Peyer's patch (tissue), 4 donors: ENCODE results near the gene ZNF740. TPM values are rescaled to one million over a fixed set of nuclear protein-coding genes. Genes with fewer than 3 reads are reported as not detected.

Source experiments
- DNase-seq, 3 donors: peaks; one replicate each; pipeline ENCODE4 v3.0.0-alpha.2; 2017 to 2019
- H3K27ac ChIP-seq, 4 donors: fragments of 200-600 bp; sonication (generic); one replicate each; pipeline ENCODE4 v1.5.1; 2016 to 2019
- H3K27me3 ChIP-seq, 2 donors: fragments of 200-600 bp; sonication (generic); one replicate each; pipeline ENCODE4 v1.5.1; 2019
- H3K36me3 ChIP-seq, 3 donors: fragments of 200-600 bp; sonication (generic); one replicate each; pipeline ENCODE4 v1.5.1; 2016 to 2019
- H3K4me1 ChIP-seq, 4 donors: fragments of 200-600 bp; sonication (generic); one replicate each; pipeline ENCODE4 v1.5.1; 2016 to 2019
- H3K4me3 ChIP-seq, 4 donors: fragments of 200-600 bp; sonication (generic); 1 replicate in 3 of 4; 2 replicates in 1 of 4; pipeline ENCODE4 v1.5.1; 2016 to 2019; ENCODE audit warnings: mild to moderate bottlenecking in 1 of 4
- H3K9me3 ChIP-seq, 4 donors: fragments of 200-600 bp; sonication (generic); one replicate each; pipeline ENCODE4 v1.5.1; 2016 to 2019; ENCODE audit warnings: mild to moderate bottlenecking in 1 of 4
- POLR2A ChIP-seq, 2 donors: fragments of 450-650 bp; IDR thresholded peaks; one replicate each; pipeline ENCODE4 v1.5.1; 2017; ENCODE audit warnings: antibody characterized with exemption in 2 of 2, mild to moderate bottlenecking in 2 of 2, moderate library complexity in 2 of 2
- total RNA-seq, 4 donors: library from RNA; depleted of rRNA; stranded (reverse); fragments of >200 nt; gene quantifications; one replicate each; pipeline ENCODE4 v1.1.0, GENCODE V29; 2016
- TF ChIP-seq, protein P1 (sequence below), 6 experiments: fragments of 450-650 bp in 4 of 6; fragments of 200-600 bp in 2 of 6; sonication (generic) in 1 of 6; IDR thresholded peaks; one replicate each; pipeline ENCODE4 v1.5.1; 2017 to 2019; ENCODE audit warnings: antibody characterized with exemption in 6 of 6, mild to moderate bottlenecking in 3 of 6, moderate library complexity in 1 of 6

ZNF740 gene
- total RNA-seq, 4 donors from 2014 or later = 11.9 to 38.8 (median 23.1) TPM

DNA sequence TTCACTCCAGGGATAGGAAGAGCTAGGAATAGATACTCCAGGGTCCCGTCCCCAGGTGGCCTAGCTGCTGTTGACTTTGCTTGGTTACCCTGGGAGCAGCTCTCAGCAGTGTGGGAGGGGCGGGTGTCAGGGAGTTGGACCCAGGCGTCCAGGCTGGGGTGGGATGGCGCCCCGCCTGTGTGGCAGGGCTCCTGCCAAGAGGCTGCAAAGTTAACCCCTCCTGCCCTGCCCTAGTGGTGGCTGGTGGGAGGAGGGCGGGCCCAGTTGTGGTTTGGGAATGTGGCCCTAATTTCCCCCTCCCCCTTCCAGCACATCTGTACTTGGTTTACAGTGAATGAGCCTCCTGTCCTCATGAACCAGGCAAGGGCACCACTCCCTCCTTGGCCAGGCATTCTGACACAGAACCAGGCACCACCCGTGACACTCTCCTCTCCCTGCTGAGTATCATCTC, 53.2 kb downstream of the ZNF740 start:
- Histone ChIP-seq H3K4me1 (peaks cover 0 to 36% (median 6%) of the 10 kb centered on the region in 4 donors), H3K9me3 (no peaks in the 10 kb centered on the region), H3K36me3 (no peaks in the 10 kb centered on the region), H3K27me3 (no peaks in the 10 kb centered on the region), H3K4me3 (no peak overlapping the region), H3K27ac (peak overlapping the region in 1 of 4 donors; percentile 69)
- no peak for TF ChIP-seq POLR2A (IDR thresholded peaks at IDR 0.05)
- TF ChIP-seq, protein P1, sequence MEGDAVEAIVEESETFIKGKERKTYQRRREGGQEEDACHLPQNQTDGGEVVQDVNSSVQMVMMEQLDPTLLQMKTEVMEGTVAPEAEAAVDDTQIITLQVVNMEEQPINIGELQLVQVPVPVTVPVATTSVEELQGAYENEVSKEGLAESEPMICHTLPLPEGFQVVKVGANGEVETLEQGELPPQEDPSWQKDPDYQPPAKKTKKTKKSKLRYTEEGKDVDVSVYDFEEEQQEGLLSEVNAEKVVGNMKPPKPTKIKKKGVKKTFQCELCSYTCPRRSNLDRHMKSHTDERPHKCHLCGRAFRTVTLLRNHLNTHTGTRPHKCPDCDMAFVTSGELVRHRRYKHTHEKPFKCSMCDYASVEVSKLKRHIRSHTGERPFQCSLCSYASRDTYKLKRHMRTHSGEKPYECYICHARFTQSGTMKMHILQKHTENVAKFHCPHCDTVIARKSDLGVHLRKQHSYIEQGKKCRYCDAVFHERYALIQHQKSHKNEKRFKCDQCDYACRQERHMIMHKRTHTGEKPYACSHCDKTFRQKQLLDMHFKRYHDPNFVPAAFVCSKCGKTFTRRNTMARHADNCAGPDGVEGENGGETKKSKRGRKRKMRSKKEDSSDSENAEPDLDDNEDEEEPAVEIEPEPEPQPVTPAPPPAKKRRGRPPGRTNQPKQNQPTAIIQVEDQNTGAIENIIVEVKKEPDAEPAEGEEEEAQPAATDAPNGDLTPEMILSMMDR (IDR thresholded peaks at IDR 0.05) = no peak
- no peak for DNase-seq

DNA sequence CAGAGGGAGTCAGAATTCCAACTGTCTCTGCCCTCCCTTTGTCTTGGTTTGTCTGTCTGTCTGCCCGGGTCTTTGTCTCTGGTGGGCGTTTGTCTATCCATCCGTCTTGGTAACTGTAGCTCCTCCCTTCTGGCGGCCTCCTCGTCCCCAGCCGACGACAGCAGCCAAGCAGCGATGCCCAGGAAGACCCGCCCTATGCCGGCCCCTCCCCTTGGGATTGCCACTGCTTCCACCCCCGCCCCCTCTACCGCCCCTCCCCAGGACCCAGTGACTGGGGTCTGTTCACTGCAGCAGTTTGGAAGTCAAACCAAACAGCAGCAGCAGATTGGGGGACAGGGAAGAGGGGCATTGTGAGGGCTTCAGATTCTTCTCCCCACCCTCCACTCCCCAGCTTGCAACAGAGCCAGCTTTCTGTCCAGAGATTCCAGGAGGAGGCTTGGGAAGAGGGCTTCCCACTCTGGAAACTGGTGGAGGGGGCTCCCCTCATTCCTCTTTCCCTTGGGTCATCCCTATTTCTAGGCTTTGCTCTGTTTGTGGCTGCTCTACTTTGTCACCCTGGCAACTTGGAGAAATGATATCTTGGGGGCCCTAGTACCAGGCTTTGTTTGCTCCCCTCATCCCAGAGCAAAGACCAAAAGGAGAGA, 53.9 kb downstream of the ZNF740 start:
- Histone ChIP-seq H3K27ac (no peak overlapping the region), H3K4me1 (peaks cover 0 to 36% (median 6%) of the 10 kb centered on the region in 4 donors), H3K9me3 (no peaks in the 10 kb centered on the region), H3K4me3 (no peak overlapping the region), H3K27me3 (no peaks in the 10 kb centered on the region), H3K36me3 (no peaks in the 10 kb centered on the region)
- TF ChIP-seq POLR2A (IDR thresholded peaks at IDR 0.05) = no peak
- TF ChIP-seq, protein P1 (IDR thresholded peaks at IDR 0.05) = no peak
- peak in 1 of 3 donors; percentile 48 for DNase-seq

DNA sequence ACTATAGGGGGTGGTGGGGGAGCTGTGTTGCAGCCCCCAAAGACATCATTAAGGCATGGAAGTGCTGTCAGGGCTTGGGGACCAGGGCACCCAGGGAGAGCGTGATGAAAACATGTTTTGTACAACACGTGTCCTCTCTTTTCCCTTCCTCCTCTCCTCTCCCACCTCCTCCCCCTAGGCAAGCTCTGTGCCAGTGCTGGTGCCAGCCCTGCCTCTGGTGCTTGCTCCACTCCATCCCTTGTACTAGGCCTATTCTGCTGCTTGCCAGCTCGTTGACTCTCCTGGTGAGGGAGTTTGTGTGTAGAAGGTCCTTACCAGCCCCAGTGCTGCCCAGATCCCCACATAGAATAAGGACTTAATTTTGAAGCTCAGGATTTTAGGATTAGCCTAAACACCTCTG, 54.6 kb downstream of the ZNF740 start:
- no peaks in the 10 kb centered on the region for H3K9me3 ChIP-seq
- no peak for TF ChIP-seq POLR2A (IDR thresholded peaks at IDR 0.05)
- TF ChIP-seq, protein P1 (IDR thresholded peaks at IDR 0.05) = no peak

DNA sequence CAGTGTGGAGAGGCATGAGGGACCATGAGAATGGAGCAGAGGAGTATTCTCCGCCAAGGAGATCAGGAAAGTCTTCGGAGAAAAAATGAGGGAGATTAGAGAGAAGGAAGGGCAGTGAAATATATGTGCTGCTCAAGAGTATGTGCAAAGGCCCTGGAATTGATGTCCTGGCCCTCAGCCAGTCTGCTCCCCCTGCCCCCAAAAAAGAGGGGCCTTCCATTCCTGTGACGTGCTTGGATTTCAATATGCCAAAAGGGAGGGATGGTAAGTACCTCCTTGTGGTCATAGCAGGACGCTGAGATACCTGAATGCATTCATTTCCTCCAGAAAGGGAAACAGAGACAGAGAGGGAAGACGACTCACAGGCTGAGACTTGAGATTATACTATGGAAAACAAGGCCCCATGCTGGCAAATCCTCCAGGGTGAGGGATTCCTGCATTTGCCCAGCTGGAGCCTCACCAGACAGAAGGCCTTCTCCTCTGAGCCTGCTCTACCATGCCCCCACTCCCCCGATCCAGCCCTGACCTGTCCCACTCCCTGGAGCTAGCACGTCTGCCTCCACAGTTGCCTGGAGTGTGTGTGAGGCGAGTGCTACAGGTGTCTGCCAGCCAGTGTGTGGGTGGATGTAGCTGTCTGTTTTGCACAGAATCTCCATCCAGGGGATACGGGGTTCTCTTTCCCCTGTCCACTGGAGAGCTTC, 55.4 kb downstream of the ZNF740 start:
- no peaks in the 10 kb centered on the region for H3K27me3 ChIP-seq
- H3K4me3 ChIP-seq = no peak overlapping the region
- no peak overlapping the region for H3K27ac ChIP-seq
- DNase-seq = no peak
- H3K4me1 ChIP-seq = peaks cover 0 to 34% (median 6%) of the 10 kb centered on the region in 4 donors
- no peaks in the 10 kb centered on the region for H3K36me3 ChIP-seq
- TF ChIP-seq POLR2A (IDR thresholded peaks at IDR 0.05) = no peak
- TF ChIP-seq, protein P1 (IDR thresholded peaks at IDR 0.05) = no peak
- H3K9me3 ChIP-seq = no peaks in the 10 kb centered on the region

More for the DNA sequence above, 54.6 kb downstream of the ZNF740 start:
- Histone ChIP-seq H3K27me3 (no peaks in the 10 kb centered on the region), H3K4me1 (peaks cover 0 to 36% (median 6%) of the 10 kb centered on the region in 4 donors), H3K27ac (no peak overlapping the region), H3K36me3 (no peaks in the 10 kb centered on the region), H3K4me3 (no peak overlapping the region)
- DNase-seq = no peak

DNA sequence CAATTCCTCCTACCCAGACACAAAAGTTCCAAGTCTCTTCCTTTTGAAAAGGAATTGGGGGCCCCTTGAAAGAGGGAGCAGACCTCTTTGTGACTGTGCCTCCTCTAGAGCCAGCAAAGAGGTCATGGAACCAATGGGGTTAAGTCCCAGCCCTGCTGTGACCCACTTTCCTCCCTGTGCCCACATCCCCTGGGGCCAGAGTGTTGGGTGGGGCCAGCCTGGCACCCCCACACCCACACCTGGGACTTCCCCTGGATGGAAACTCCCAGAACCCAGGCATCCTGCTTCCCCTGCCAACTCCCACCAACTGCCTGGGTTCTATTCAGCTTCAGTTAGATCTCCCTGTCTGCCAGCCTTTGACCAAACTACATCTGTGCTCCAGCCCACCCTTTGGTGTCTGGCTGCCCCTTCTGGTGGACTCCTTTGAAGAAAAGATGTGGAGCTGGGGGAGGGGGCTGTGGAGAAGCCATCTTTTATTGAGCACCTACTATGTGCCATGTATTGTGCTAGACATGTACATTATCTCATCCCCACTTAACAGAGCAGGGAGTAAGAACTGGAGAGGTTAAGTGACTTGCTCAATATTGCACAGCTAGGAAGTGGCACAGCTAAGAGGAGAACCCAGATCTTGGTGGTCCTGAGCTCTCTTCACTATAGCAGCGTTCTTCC, 56.1 kb downstream of the ZNF740 start:
- Histone ChIP-seq H3K36me3 (no peaks in the 10 kb centered on the region), H3K4me3 (no peak overlapping the region), H3K27ac (no peak overlapping the region), H3K9me3 (no peaks in the 10 kb centered on the region), H3K27me3 (no peaks in the 10 kb centered on the region), H3K4me1 (peaks cover 0 to 27% (median 6%) of the 10 kb centered on the region in 4 donors)
- DNase-seq = no peak
- no peak for TF ChIP-seq POLR2A (IDR thresholded peaks at IDR 0.05)
- TF ChIP-seq, protein P1 (IDR thresholded peaks at IDR 0.05) = no peak
